Neural crest cell (in vitro differentiated cells): ENCODE data around the gene SLC17A9. TPM values are rescaled to one million over a fixed set of nuclear protein-coding genes. Genes with fewer than 3 reads are reported as not detected.
A peak's percentile ranks its signal among the peaks of the same experiment; 100 is the strongest.

Source experiments
- DNase-seq: peaks from one replicate; pipeline ENCODE4 v3.0.0; 2021; ENCODE audit warnings: low read depth, mixed read lengths, low spot score
- H3K27ac Mint-ChIP-seq: one replicate; pipeline ENCODE4 v1.8.0; 2021; ENCODE audit warnings: mild to moderate bottlenecking, mixed read lengths; ENCODE audit not compliant: unreplicated experiment
- H3K27me3 Mint-ChIP-seq: 2 replicates; pipeline ENCODE4 v1.8.0; 2021; ENCODE audit warnings: low read depth, mild to moderate bottlenecking, mixed read lengths
- H3K36me3 Mint-ChIP-seq: 2 replicates; pipeline ENCODE4 v1.8.0; 2021; ENCODE audit warnings: low read depth, mild to moderate bottlenecking, mixed read lengths
- H3K4me1 Mint-ChIP-seq: 2 replicates; pipeline ENCODE4 v1.8.0; 2021; ENCODE audit warnings: mixed read lengths
- H3K4me3 Mint-ChIP-seq: one replicate; pipeline ENCODE4 v1.8.0; 2021; ENCODE audit warnings: mild to moderate bottlenecking, mixed read lengths
- H3K9me3 Mint-ChIP-seq: 2 replicates; pipeline ENCODE4 v1.8.0; 2021; ENCODE audit warnings: mixed read lengths
- total RNA-seq: library from RNA; stranded (reverse); gene quantifications from 2 replicates; pipeline ENCODE4 v1.2.1, GENCODE V29; 2021
- TF ChIP-seq, protein P1 (sequence below): fragments of 200-600 bp; sonication (generic); conservative IDR thresholded peaks from 2 replicates; pipeline ENCODE4 v1.5.0; 2021; ENCODE audit warnings: antibody characterized with exemption, mild to moderate bottlenecking

Gene SLC17A9
- total RNA-seq, 1 donor from 2014 or later: 1.2 TPM

DNA sequence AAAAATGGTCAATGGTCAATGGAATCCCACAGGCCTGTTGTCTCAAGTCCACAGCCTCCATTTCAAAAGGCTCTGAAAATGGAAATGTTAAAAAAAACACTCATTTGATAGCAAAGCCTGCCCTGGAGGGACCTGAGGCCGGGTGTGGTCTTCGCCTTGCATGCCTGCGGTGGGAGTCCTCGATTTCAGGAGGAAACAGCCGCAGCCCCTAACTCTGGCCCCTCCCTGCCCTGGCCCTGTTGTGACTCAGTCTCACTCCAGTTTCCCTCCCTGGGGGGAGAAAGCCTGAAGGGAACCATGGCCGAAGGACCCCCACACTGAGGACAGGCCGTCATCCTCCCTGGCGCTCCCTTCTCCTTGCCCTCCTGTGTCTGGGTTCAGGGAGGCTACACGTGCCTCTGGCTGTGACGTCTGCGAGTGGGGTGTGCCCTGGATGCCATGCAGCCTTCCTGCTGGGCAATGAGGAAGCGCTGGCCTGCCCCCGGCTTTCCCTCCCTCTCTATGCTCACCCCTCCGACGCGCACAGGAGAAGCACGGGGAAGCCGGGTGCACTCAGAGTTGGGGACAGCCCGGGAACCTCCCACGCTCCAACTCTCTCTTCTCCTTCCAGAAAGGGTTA lies 45.0 kb downstream of the SLC17A9 start:
- H3K4me3 Mint-ChIP-seq: no peak overlapping the region
- no peaks in the 10 kb centered on the region for H3K36me3 Mint-ChIP-seq
- H3K27me3 Mint-ChIP-seq: peaks cover 61% of the 10 kb centered on the region
- TF ChIP-seq, protein P1, sequence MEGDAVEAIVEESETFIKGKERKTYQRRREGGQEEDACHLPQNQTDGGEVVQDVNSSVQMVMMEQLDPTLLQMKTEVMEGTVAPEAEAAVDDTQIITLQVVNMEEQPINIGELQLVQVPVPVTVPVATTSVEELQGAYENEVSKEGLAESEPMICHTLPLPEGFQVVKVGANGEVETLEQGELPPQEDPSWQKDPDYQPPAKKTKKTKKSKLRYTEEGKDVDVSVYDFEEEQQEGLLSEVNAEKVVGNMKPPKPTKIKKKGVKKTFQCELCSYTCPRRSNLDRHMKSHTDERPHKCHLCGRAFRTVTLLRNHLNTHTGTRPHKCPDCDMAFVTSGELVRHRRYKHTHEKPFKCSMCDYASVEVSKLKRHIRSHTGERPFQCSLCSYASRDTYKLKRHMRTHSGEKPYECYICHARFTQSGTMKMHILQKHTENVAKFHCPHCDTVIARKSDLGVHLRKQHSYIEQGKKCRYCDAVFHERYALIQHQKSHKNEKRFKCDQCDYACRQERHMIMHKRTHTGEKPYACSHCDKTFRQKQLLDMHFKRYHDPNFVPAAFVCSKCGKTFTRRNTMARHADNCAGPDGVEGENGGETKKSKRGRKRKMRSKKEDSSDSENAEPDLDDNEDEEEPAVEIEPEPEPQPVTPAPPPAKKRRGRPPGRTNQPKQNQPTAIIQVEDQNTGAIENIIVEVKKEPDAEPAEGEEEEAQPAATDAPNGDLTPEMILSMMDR: no peak
- H3K9me3 Mint-ChIP-seq: no peaks in the 10 kb centered on the region
- H3K4me1 Mint-ChIP-seq: no peaks in the 10 kb centered on the region
- DNase-seq: no peak
- H3K27ac Mint-ChIP-seq: no peak overlapping the region

DNA sequence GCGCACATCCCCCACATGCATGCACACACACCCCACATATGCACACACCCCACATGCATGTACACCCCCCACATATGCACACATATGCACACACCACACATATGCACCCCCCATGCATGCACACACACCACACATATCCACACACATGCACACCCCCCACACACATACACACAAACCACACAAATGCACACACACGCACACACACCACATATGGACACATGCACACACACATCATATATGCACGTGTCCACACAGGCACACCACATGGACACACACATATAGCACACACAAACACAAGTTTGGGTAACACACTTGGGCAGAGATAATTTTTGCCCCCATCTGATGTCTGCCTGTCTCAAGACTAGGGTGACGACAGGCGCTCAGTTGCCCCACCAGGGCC lies 45.9 kb downstream of the SLC17A9 start:
- Mint-ChIP-seq H3K9me3 (no peaks in the 10 kb centered on the region), H3K4me1 (peaks cover 1% of the 10 kb centered on the region), H3K27me3 (peaks cover 66% of the 10 kb centered on the region), H3K36me3 (no peaks in the 10 kb centered on the region), H3K4me3 (no peak overlapping the region), H3K27ac (no peak overlapping the region)
- TF ChIP-seq, protein P1: no peak
- no peak for DNase-seq

DNA sequence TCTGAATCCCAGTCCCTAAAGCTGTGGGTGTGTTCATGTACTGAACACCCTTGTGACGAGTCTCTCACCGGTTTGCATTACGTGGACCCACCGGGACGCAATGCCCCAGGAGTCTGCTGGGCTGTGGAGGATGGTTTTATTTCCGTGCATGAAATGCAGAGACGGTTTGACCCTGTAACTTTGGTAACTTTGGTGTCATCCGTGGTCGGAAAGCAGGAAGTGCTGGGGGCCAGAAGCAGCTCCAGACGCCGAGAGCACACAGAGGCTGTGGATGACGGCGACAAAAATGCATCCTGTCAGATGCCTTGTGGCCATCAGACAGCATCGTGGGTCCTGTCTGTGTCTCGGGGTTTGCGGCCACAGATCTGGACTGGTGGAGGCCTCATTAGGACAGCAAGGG lies 47.1 kb downstream of the SLC17A9 start:
- peaks cover 5% of the 10 kb centered on the region for H3K4me1 Mint-ChIP-seq
- H3K9me3 Mint-ChIP-seq: no peaks in the 10 kb centered on the region
- peaks cover 73% of the 10 kb centered on the region for H3K27me3 Mint-ChIP-seq
- H3K36me3 Mint-ChIP-seq: no peaks in the 10 kb centered on the region
- no peak for DNase-seq
- H3K27ac Mint-ChIP-seq: no peak overlapping the region
- TF ChIP-seq, protein P1: no peak
- H3K4me3 Mint-ChIP-seq: no peak overlapping the region

DNA sequence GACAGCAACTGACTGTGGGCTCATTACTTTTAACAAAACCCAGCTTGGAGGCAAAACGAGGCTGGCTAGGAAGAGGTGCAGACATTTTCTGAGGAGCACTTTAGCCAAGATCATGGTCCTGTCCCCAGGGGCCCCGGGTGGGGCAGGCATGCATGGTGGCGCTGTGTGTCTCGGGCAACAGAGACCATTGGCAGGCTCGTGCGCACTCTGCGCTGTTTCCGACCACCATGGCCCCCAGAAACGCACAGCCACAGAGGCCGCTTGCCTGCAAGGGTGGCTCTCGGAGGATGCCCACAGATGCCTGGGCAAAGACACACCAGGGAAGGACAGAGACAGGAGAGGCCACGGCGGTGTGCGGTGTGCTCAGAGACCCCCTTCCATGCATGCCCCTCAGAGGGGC lies 47.5 kb downstream of the SLC17A9 start:
- peaks cover 5% of the 10 kb centered on the region for H3K4me1 Mint-ChIP-seq
- H3K4me3 Mint-ChIP-seq: no peak overlapping the region
- no peak for DNase-seq
- no peaks in the 10 kb centered on the region for H3K36me3 Mint-ChIP-seq
- no peaks in the 10 kb centered on the region for H3K9me3 Mint-ChIP-seq
- peaks cover 75% of the 10 kb centered on the region for H3K27me3 Mint-ChIP-seq
- TF ChIP-seq, protein P1: no peak
- no peak overlapping the region for H3K27ac Mint-ChIP-seq

DNA sequence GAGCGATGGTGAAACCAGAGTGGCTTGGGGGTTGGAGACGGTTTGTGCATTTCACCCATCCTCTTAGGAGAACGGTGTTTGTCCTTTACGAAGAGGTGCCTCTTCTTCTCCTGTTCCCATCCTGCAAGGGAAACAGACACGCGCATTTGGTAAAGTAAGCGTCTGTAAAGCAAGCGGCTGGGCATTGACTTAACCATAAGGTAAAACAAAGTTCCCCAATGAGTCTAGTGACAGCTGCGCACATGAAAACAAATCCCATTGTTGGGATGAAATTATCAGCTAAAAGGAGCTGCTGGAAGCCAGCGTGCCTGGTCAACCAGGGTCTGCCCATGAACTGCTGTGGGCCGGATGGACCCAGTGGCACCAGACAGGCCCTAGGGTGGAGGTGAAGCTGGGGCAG lies 48.4 kb downstream of the SLC17A9 start:
- Mint-ChIP-seq H3K27ac (no peak overlapping the region), H3K4me3 (peak overlapping the region; percentile 51), H3K36me3 (no peaks in the 10 kb centered on the region), H3K9me3 (no peaks in the 10 kb centered on the region), H3K27me3 (peaks cover 81% of the 10 kb centered on the region), H3K4me1 (peaks cover 5% of the 10 kb centered on the region)
- no peak for DNase-seq
- TF ChIP-seq, protein P1: no peak
